ENCODE data around the gene ARID1A. TPM values are rescaled to one million over a fixed set of nuclear protein-coding genes. Genes with fewer than 3 reads are reported as not detected.

The ARID1A gene
- total and polyA plus RNA-seq, 9 of the 15 experiments (the other 6 are each of a cell fraction or from before 2014, with no cell fraction given): 8.3 to 88.3 (median 22.5) TPM

DNA sequence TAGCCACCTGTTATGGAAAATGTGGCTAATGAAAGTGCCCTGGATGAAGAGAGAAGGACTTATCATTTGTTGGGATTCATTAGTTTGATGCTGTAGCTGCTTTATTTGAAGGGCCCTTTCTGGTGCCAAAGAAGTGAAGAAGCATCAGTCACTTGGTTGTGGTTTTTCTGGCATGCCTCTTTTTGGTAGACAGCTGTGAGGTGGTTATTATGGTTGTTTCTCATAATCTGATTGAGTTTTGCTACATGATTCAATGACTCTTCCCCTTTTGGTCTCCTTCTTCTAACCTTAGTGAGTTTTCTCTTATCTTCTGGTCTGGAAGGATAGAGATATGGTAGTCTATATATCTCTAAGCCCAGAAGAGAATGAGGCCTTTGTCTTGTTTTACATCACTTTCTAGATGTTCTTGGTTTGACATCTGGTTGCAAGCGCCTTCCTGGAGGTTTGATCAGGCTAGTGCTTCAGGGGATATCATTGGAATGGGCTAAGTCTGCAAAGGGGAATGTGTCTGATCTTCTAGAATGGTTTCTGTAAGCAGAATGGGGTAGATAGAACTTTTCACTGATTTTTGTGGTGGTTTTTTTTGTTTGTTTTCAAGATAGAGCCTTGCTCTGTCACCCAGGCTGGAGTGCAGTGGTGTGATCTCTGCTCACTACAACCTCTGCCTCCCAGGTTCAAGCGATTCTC is 26.0 kb downstream of the ARID1A start (continued):
- TF ChIP-seq THRB (CRISPR knock-in tag; conservative IDR thresholded peaks at IDR 0.05): no peak
- TF ChIP-seq, protein P1, sequence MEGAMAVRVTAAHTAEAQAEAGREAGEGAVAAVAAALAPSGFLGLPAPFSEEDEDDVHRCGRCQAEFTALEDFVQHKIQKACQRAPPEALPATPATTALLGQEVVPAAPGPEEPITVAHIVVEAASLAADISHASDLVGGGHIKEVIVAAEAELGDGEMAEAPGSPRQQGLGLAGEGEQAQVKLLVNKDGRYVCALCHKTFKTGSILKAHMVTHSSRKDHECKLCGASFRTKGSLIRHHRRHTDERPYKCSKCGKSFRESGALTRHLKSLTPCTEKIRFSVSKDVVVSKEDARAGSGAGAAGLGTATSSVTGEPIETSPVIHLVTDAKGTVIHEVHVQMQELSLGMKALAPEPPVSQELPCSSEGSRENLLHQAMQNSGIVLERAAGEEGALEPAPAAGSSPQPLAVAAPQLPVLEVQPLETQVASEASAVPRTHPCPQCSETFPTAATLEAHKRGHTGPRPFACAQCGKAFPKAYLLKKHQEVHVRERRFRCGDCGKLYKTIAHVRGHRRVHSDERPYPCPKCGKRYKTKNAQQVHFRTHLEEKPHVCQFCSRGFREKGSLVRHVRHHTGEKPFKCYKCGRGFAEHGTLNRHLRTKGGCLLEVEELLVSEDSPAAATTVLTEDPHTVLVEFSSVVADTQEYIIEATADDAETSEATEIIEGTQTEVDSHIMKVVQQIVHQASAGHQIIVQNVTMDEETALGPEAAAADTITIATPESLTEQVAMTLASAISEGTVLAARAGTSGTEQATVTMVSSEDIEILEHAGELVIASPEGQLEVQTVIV (CRISPR knock-in tag; IDR thresholded peaks at IDR 0.05; ENCODE audit: borderline replicate concordance): no peak
- no peak for TF ChIP-seq CXXC5 (CRISPR knock-in tag; IDR thresholded peaks at IDR 0.05)
- TF ChIP-seq ZNF766 (CRISPR knock-in tag; conservative IDR thresholded peaks at IDR 0.05): no peak
- TF ChIP-seq HMG20A (CRISPR knock-in tag; conservative IDR thresholded peaks at IDR 0.05): no peak
- no peak for TF ChIP-seq SMC3 (conservative IDR thresholded peaks at IDR 0.05; ENCODE audit: insufficient read depth, low read depth, low read length)
- no peak for TF ChIP-seq TCF7L2 (IDR thresholded peaks at IDR 0.05; ENCODE audit: low read depth, low read length)
- TF ChIP-seq SUPT5H (IDR thresholded peaks at IDR 0.05): no peak
- TF ChIP-seq MNT (conservative IDR thresholded peaks at IDR 0.05): peak; percentile 39 to 67; a peak in 2 of 4 replicates
- TF ChIP-seq ESRRB (CRISPR knock-in tag; IDR thresholded peaks at IDR 0.05; ENCODE audit: borderline replicate concordance): no peak
- TF ChIP-seq, protein P2, sequence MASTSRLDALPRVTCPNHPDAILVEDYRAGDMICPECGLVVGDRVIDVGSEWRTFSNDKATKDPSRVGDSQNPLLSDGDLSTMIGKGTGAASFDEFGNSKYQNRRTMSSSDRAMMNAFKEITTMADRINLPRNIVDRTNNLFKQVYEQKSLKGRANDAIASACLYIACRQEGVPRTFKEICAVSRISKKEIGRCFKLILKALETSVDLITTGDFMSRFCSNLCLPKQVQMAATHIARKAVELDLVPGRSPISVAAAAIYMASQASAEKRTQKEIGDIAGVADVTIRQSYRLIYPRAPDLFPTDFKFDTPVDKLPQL (IDR thresholded peaks at IDR 0.05; ENCODE audit: extremely low read depth, insufficient read length): no peak
- no peak for TF ChIP-seq DNMT1 (IDR thresholded peaks at IDR 0.05)
- no peak for TF ChIP-seq ZKSCAN3 (CRISPR knock-in tag; IDR thresholded peaks at IDR 0.05)
- no peak for TF ChIP-seq NUFIP1 (IDR thresholded peaks at IDR 0.05; ENCODE audit: partially characterized antibody)
- no peak for TF ChIP-seq POLR2G (IDR thresholded peaks at IDR 0.05; ENCODE audit: low read depth, low read length)
- TF ChIP-seq STAT6 (CRISPR knock-in tag; IDR thresholded peaks at IDR 0.05): no peak
- TF ChIP-seq MEIS2 (IDR thresholded peaks at IDR 0.05; ENCODE audit: partially characterized antibody): peak; percentile 71
- no peak for TF ChIP-seq ZNF174 (CRISPR knock-in tag; IDR thresholded peaks at IDR 0.05)
- TF ChIP-seq MYNN (IDR thresholded peaks at IDR 0.05): no peak
- no peak for TF ChIP-seq MYNN (CRISPR knock-in tag; IDR thresholded peaks at IDR 0.05)
- TF ChIP-seq FOXP1 (CRISPR knock-in tag; IDR thresholded peaks at IDR 0.05): no peak

Measured in K562 (cell line).